Retinal pigment epithelial cell (primary cell): ENCODE results near the gene MEDAG.

Source experiments
- DNase-seq: peaks from one replicate; pipeline ENCODE4 v3.0.0-alpha.2; 2010; ENCODE audit warnings: low read depth
- H3K4me3 ChIP-seq: 2 replicates; pipeline ENCODE4 v1.5.1; 2011; ENCODE audit warnings: mild to moderate bottlenecking, low read length, control low read depth, moderate library complexity
- CTCF ChIP-seq: conservative IDR thresholded peaks from 2 replicates; pipeline ENCODE4 v1.5.1; 2011; ENCODE audit warnings: low read depth, low read length, control low read depth, inconsistent platforms

Gene MEDAG

DNA sequence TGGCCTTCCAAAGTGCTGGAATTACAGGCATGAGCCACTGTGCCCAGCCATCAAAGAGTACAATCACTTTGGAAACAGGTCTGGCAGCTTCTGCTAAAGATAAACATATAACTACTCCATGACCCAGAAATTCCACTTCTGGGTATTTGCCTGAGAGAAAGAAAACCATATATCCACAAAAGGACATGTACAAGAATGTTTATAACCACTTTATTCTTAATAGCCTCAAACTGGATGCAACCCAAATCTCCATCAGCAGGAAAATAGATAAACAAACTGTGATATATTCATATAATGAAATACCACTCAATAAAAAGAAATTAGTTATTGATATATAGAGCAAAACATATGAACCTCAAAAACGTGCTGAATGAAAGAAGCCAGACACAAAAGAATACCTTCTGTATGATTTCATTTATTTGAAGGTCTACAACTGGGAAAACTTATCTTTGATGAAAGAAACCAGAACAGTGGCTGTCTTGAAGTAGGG, 66.9 kb downstream of the MEDAG start:
- no peak for TF ChIP-seq CTCF
- DNase-seq: no peak
- H3K4me3 ChIP-seq: no peak overlapping the region

- no peak for DNase-seq
- H3K4me3 ChIP-seq: no peak overlapping the region
- no peak for TF ChIP-seq CTCF
These were observed 68.3 kb downstream of the MEDAG start for GRCh38 chr13:30974350-30974749.
